Uterus (tissue), 4 donors: ENCODE data around the gene KCNQ1OT1. TPM values are rescaled to one million over a fixed set of nuclear protein-coding genes. Genes with fewer than 3 reads are reported as not detected.

ENCODE experiments used
- DNase-seq, 2 donors: peaks; one replicate each; pipeline ENCODE4 v3.0.0-alpha.2; 2019 to 2020
- H3K27ac ChIP-seq, 2 donors: fragments of 200-600 bp; sonication (generic); 1 replicate in 1 of 2; 2 replicates in 1 of 2; pipeline ENCODE4 v1.5.1; 2016 to 2018
- H3K27me3 ChIP-seq, 2 donors: fragments of 200-600 bp; sonication (generic); one replicate each; pipeline ENCODE4 v1.5.1; 2018 to 2019; ENCODE audit warnings: control low read depth in 1 of 2
- H3K36me3 ChIP-seq, 2 donors: fragments of 200-600 bp; sonication (generic); one replicate each; pipeline ENCODE4 v1.5.1; 2019; ENCODE audit warnings: control low read depth in 1 of 2
- H3K4me1 ChIP-seq, 2 donors: fragments of 200-600 bp; sonication (generic); one replicate each; pipeline ENCODE4 v1.5.1; 2018 to 2019; ENCODE audit warnings: control low read depth in 1 of 2
- H3K4me3 ChIP-seq, 2 donors: fragments of 200-600 bp; sonication (generic); 1 replicate in 1 of 2; 2 replicates in 1 of 2; pipeline ENCODE4 v1.5.1; 2018 to 2019; ENCODE audit warnings: mild to moderate bottlenecking in 1 of 2
- H3K9me3 ChIP-seq, 2 donors: fragments of 200-600 bp; sonication (generic); one replicate each; pipeline ENCODE4 v1.5.1; 2019; ENCODE audit warnings: control low read depth in 1 of 2
- POLR2A ChIP-seq, 2 donors: fragments of 450-650 bp; IDR thresholded peaks; one replicate each; pipeline ENCODE4 v1.6.1; 2016; ENCODE audit warnings: antibody characterized with exemption in 2 of 2, mild to moderate bottlenecking in 1 of 2, moderate library complexity in 1 of 2
- intact Hi-C: fragments of 100-400 bp; cut with DNase I; formaldehyde crosslinking; loops from one replicate; pipeline ENCODE4 v1.15.1; 2023; ENCODE audit warnings: low total_unique reads
- total RNA-seq, 4 donors: library from RNA; depleted of rRNA in 3 of 4; stranded (reverse); fragments of >200 nt in 3 of 4; gene quantifications; one replicate each; pipeline versions ENCODE4 v1.1.0 to v1.2.4, GENCODE V29; 2014 to 2023
- TF ChIP-seq, protein P1 (sequence below), 4 experiments: fragments of 200-600 bp in 2 of 4; fragments of 450-650 bp in 2 of 4; sonication (generic) in 2 of 4; IDR thresholded peaks; one replicate each; pipeline ENCODE4 v1.5.1; 2016 to 2019; ENCODE audit warnings: antibody characterized with exemption in 4 of 4, mild to moderate bottlenecking in 2 of 4, moderate library complexity in 1 of 4
- donor health status: DM: yes; HTN: yes; CAD: no.

The KCNQ1OT1 gene
- total RNA-seq, 4 donors from 2014 or later: 2.6 to 19.4 (median 10.9) TPM

- H3K27ac ChIP-seq: no peak overlapping the region
- DNase-seq: no peak
- intact Hi-C loops: no loop called here
- TF ChIP-seq, protein P1, sequence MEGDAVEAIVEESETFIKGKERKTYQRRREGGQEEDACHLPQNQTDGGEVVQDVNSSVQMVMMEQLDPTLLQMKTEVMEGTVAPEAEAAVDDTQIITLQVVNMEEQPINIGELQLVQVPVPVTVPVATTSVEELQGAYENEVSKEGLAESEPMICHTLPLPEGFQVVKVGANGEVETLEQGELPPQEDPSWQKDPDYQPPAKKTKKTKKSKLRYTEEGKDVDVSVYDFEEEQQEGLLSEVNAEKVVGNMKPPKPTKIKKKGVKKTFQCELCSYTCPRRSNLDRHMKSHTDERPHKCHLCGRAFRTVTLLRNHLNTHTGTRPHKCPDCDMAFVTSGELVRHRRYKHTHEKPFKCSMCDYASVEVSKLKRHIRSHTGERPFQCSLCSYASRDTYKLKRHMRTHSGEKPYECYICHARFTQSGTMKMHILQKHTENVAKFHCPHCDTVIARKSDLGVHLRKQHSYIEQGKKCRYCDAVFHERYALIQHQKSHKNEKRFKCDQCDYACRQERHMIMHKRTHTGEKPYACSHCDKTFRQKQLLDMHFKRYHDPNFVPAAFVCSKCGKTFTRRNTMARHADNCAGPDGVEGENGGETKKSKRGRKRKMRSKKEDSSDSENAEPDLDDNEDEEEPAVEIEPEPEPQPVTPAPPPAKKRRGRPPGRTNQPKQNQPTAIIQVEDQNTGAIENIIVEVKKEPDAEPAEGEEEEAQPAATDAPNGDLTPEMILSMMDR (IDR thresholded peaks at IDR 0.05): no peak
- TF ChIP-seq POLR2A (IDR thresholded peaks at IDR 0.05): no peak
- H3K4me3 ChIP-seq: no peak overlapping the region
- no peaks in the 10 kb centered on the region for H3K27me3 ChIP-seq
- no peaks in the 10 kb centered on the region for H3K4me1 ChIP-seq
- H3K9me3 ChIP-seq: no peaks in the 10 kb centered on the region
- H3K36me3 ChIP-seq: no peaks in the 10 kb centered on the region
These were observed 117.9 kb downstream of the KCNQ1OT1 start for GRCh38 chr11:2581931-2582350.

- TF ChIP-seq, protein P1 (IDR thresholded peaks at IDR 0.05): no peak
- TF ChIP-seq POLR2A (IDR thresholded peaks at IDR 0.05): no peak
- Histone ChIP-seq H3K27me3 (no peaks in the 10 kb centered on the region), H3K4me1 (no peaks in the 10 kb centered on the region), H3K36me3 (no peaks in the 10 kb centered on the region), H3K9me3 (no peaks in the 10 kb centered on the region), H3K4me3 (no peak overlapping the region), H3K27ac (no peak overlapping the region)
- DNase-seq: no peak
- intact Hi-C loops: no loop called here
These were observed 118.5 kb downstream of the KCNQ1OT1 start for GRCh38 chr11:2581151-2581930.

GRCh38 chr11:2580571-2581001 lies 119.2 kb downstream of the KCNQ1OT1 start:
- H3K4me3 ChIP-seq: no peak overlapping the region
- H3K9me3 ChIP-seq: no peaks in the 10 kb centered on the region
- no peak for DNase-seq
- intact Hi-C loops: no loop called here
- no peaks in the 10 kb centered on the region for H3K4me1 ChIP-seq
- H3K27me3 ChIP-seq: no peaks in the 10 kb centered on the region
- no peaks in the 10 kb centered on the region for H3K36me3 ChIP-seq
- TF ChIP-seq, protein P1 (IDR thresholded peaks at IDR 0.05): no peak
- no peak for TF ChIP-seq POLR2A (IDR thresholded peaks at IDR 0.05)
- H3K27ac ChIP-seq: no peak overlapping the region

- Histone ChIP-seq H3K9me3 (no peaks in the 10 kb centered on the region), H3K36me3 (no peaks in the 10 kb centered on the region), H3K4me1 (no peaks in the 10 kb centered on the region), H3K27me3 (no peaks in the 10 kb centered on the region), H3K4me3 (no peak overlapping the region), H3K27ac (no peak overlapping the region)
- peak in 1 of 2 donors; percentile 10 for DNase-seq
- no peak for TF ChIP-seq POLR2A (IDR thresholded peaks at IDR 0.05)
- TF ChIP-seq, protein P1 (IDR thresholded peaks at IDR 0.05): no peak
- intact Hi-C loops: no loop called here
These were observed 119.8 kb downstream of the KCNQ1OT1 start for GRCh38 chr11:2580061-2580421.

- no peak overlapping the region for H3K4me3 ChIP-seq
- no peaks in the 10 kb centered on the region for H3K9me3 ChIP-seq
- no peaks in the 10 kb centered on the region for H3K27me3 ChIP-seq
- intact Hi-C loops: no loop called here
- H3K36me3 ChIP-seq: no peaks in the 10 kb centered on the region
- no peaks in the 10 kb centered on the region for H3K4me1 ChIP-seq
- DNase-seq: peak; percentile 15
- H3K27ac ChIP-seq: no peak overlapping the region
- TF ChIP-seq, protein P1 (IDR thresholded peaks at IDR 0.05): no peak
- TF ChIP-seq POLR2A (IDR thresholded peaks at IDR 0.05): no peak
These were observed 120.3 kb downstream of the KCNQ1OT1 start for GRCh38 chr11:2579315-2580060.
